Measurements from ENCODE around the gene APOL5. TPM values are rescaled to one million over a fixed set of nuclear protein-coding genes. Genes with fewer than 3 reads are reported as not detected.

The APOL5 gene
- total and polyA plus RNA-seq, 7 experiments from 2014 or later = not detected

DNA sequence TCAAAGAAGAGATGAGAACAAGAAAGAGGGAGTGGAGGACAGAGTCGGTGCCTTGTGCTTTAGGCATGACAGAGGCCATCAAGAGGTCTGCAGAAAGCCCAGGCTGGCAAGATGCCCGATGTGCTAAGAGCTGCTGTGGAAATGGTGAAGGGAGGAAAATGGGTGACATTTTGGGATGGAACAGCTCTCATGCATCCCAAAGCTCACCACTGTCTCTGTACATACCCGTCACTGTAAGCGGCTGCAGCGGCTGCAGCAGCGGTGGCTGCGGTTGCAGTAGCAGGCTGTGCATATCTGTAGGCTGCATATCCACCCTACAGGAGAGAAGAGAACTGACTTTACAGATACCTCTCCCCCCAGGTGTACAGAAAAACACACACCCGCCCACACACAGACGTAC lies 28.6 kb downstream of the APOL5 start:
- intact Hi-C loops (cut with micrococcal nuclease) = no loop called here

DNA sequence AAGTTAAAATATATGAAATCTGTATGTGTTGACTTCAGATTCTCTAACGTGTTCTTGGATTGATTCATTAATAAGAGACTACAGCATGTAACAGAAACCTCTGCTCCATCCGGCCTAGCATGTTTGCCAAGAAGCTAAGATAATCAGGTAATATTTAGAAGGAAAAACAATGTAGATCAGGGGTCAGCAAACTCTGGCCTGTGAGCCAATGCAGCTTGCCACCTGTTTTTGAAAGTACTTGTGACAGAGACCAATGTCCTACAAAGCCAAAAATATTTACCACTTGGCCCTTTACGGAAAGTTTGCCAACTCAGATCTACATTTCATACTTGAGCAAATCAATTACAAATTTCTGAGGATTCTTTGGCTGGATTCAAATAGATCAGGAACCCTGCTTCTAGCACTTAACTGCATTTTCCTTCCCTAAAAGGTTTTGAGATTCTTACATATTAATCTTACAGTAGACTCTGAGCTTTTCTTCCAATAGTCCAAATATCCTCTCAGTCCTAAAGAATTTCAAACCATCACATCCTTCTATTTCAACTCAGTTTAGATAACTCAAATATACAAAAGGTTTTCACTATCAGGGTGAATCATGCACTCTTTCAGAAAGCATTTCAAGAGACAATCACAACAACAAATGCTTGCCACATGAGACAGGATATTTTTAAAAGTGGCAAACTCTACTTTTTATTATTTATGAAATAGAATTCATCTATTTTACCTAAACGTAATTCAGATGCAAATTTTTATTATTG lies 29.5 kb downstream of the APOL5 start:
- no peak overlapping the region for H3K27ac ChIP-seq (ENCODE audit: low read depth, low read length)
- H3K9me3 ChIP-seq (ENCODE audit: control insufficient read depth in 2 of 3, low read length in 3 of 3) = no peaks in the 10 kb centered on the region
- intact Hi-C loops (cut with micrococcal nuclease) = no loop called here
- DNase-seq (no peak), ATAC-seq (no peak)
- H3K4me1 ChIP-seq (ENCODE audit: control insufficient read depth in 2 of 2, insufficient read depth in 2 of 2, low read length in 2 of 2) = no peaks in the 10 kb centered on the region
- Mint-ChIP-seq H3K9me3 (no peaks in the 10 kb centered on the region), H3K4me3 (no peak overlapping the region), H3K36me3 (peaks cover 0 to 4% (median 0%) of the 10 kb centered on the region in 5 donors), H3K4me1 (peaks cover 0 to under 1% (median 0%) of the 10 kb centered on the region in 7 donors), H3K27ac (no peak overlapping the region), H3K27me3 (no peaks in the 10 kb centered on the region)
- ChIA-PET CTCF (no interaction called here), POLR2A (no interaction called here)
- H3K27me3 ChIP-seq (ENCODE audit: control insufficient read depth in 2 of 2, insufficient read depth in 2 of 2, low read length in 2 of 2) = no peaks in the 10 kb centered on the region
- H3K36me3 ChIP-seq (ENCODE audit: control insufficient read depth in 2 of 3, insufficient read depth in 3 of 3, low read length in 3 of 3) = no peaks in the 10 kb centered on the region
- H3K4me3 ChIP-seq (ENCODE audit: low read length) = no peak overlapping the region

More for the DNA sequence above, 28.6 kb downstream of the APOL5 start:
- no peak for DNase-seq
- ATAC-seq = no peak
- Mint-ChIP-seq H3K4me1 (no peaks in the 10 kb centered on the region), H3K27ac (no peak overlapping the region), H3K9me3 (no peaks in the 10 kb centered on the region), H3K27me3 (no peaks in the 10 kb centered on the region), H3K4me3 (no peak overlapping the region), H3K36me3 (peaks cover 0 to 3% (median 0%) of the 10 kb centered on the region in 5 donors)
- H3K9me3 ChIP-seq (ENCODE audit: control insufficient read depth in 2 of 3, low read length in 3 of 3) = no peaks in the 10 kb centered on the region
- POLR2A ChIA-PET = no interaction called here
- no peaks in the 10 kb centered on the region for H3K4me1 ChIP-seq (ENCODE audit: control insufficient read depth in 2 of 2, insufficient read depth in 2 of 2, low read length in 2 of 2)
- no peak overlapping the region for H3K27ac ChIP-seq (ENCODE audit: low read depth, low read length)
- H3K27me3 ChIP-seq (ENCODE audit: control insufficient read depth in 2 of 2, insufficient read depth in 2 of 2, low read length in 2 of 2) = no peaks in the 10 kb centered on the region
- CTCF ChIA-PET = no interaction called here
- no peak overlapping the region for H3K4me3 ChIP-seq (ENCODE audit: low read length)
- no peaks in the 10 kb centered on the region for H3K36me3 ChIP-seq (ENCODE audit: control insufficient read depth in 2 of 3, insufficient read depth in 3 of 3, low read length in 3 of 3)

DNA sequence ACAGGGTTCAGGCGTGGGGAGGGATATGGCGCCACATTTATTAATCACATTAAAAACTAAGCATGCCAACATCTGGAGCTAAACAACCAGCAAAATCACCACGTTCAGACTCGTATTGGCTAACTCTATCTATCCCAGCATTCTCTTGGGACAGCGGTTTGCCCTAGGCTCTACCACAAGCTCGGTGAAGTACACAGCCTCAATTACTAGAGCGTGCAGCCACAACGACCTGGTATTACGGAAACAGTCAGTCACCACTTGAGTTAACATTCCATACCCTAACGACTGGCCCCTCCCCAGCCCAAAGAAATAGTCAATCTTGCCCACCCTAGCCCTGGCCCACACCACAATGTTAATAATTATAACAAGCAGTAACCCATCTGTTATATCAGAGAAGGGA lies 32.1 kb downstream of the APOL5 start:
- CTCF ChIA-PET = no interaction called here
- no peaks in the 10 kb centered on the region for H3K4me1 ChIP-seq (ENCODE audit: control insufficient read depth in 2 of 2, insufficient read depth in 2 of 2, low read length in 2 of 2)
- H3K27ac ChIP-seq (ENCODE audit: low read depth, low read length) = no peak overlapping the region
- Mint-ChIP-seq H3K9me3 (no peaks in the 10 kb centered on the region), H3K27ac (no peak overlapping the region), H3K4me1 (peaks cover 0 to 7% (median 5%) of the 10 kb centered on the region in 7 donors), H3K4me3 (no peak overlapping the region), H3K27me3 (no peaks in the 10 kb centered on the region), H3K36me3 (peaks cover 0 to 4% (median 0%) of the 10 kb centered on the region in 5 donors)
- POLR2A ChIA-PET = no interaction called here
- no peaks in the 10 kb centered on the region for H3K9me3 ChIP-seq (ENCODE audit: control insufficient read depth in 2 of 3, low read length in 3 of 3)
- DNase-seq (no peak), ATAC-seq (no peak)
- no peaks in the 10 kb centered on the region for H3K27me3 ChIP-seq (ENCODE audit: control insufficient read depth in 2 of 2, insufficient read depth in 2 of 2, low read length in 2 of 2)
- no peak overlapping the region for H3K4me3 ChIP-seq (ENCODE audit: low read length)
- intact Hi-C loops (cut with micrococcal nuclease) = no loop called here
- no peaks in the 10 kb centered on the region for H3K36me3 ChIP-seq (ENCODE audit: control insufficient read depth in 2 of 3, insufficient read depth in 3 of 3, low read length in 3 of 3)

DNA sequence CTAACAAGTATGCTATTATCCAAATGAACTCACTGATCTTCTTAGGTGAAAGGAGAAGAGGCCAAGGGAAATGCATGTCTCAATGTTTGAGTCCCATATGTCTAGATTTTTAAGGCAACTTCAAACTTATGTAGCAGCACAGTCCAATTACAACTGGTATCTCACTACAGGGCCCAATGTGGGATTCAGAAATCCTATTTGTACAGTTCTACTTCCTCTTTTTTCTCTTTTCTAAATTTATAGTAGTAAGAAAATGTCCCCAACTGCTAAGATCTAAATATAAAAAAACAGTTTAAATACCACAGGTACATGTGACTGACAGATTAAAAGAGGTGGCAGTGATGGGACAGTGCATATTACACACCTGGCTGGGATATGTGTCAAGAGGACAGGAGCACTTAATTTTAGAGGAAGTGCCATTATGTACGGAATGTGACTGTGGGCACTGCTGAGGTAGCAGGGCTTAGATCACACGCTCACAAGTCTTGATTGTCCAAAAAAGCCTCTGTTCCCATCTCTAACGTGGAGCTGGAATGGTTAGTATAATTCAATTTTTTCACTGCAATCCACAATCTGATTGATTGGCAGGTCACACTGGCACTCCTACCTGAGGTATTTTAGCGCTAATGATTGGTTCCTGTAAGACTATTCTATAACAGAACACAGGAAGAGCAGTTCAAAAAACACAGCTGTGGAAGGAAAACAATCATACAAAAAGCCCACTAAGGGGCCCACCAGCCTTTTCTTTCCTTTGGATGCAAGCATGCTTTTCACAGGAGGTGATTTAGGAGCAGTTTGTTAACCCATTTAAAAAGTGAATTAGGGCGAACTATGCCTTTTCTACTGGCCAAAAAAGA lies 34.6 kb downstream of the APOL5 start:
- DNase-seq (no peak), ATAC-seq (no peak)
- H3K9me3 ChIP-seq (ENCODE audit: control insufficient read depth in 2 of 3, low read length in 3 of 3) = no peaks in the 10 kb centered on the region
- CTCF ChIA-PET = no interaction called here
- H3K36me3 ChIP-seq (ENCODE audit: control insufficient read depth in 2 of 3, insufficient read depth in 3 of 3, low read length in 3 of 3) = no peaks in the 10 kb centered on the region
- Mint-ChIP-seq H3K27ac (peak overlapping the region in 2 of 9 donors; percentile 2 to 19), H3K9me3 (no peaks in the 10 kb centered on the region), H3K36me3 (peaks cover 0 to 4% (median 0%) of the 10 kb centered on the region in 5 donors), H3K4me1 (peaks cover 0 to 7% (median 5%) of the 10 kb centered on the region in 7 donors), H3K4me3 (peak overlapping the region in 1 of 10 donors; percentile 58), H3K27me3 (no peaks in the 10 kb centered on the region)
- intact Hi-C loops (cut with micrococcal nuclease) = no loop called here
- H3K27me3 ChIP-seq (ENCODE audit: control insufficient read depth in 2 of 2, insufficient read depth in 2 of 2, low read length in 2 of 2) = no peaks in the 10 kb centered on the region
- no peak overlapping the region for H3K4me3 ChIP-seq (ENCODE audit: low read length)
- POLR2A ChIA-PET = interaction anchor here (0.6 to 0.7 kb wide), 2 partner anchors 135 to 455 kb away, joined by 3 to 4 read pairs; partner anchors contain the start of gene MB
- H3K27ac ChIP-seq (ENCODE audit: low read depth, low read length) = no peak overlapping the region
- no peaks in the 10 kb centered on the region for H3K4me1 ChIP-seq (ENCODE audit: control insufficient read depth in 2 of 2, insufficient read depth in 2 of 2, low read length in 2 of 2)

DNA sequence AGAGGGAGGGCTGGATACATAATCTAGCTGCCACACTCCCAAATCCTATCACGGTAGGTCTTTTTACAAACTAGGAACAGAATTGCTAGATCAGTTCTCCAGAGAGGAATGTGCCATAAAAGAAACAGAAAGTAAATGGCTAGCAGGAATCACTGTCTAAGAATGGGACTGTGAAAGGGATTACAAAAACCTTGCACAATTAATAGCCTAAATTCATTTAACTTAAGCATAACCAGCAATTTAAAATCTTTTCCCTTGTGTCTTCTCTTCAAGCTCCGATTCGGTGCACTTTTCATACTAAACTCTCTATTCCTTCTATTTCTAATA lies 35.2 kb downstream of the APOL5 start:
- Histone ChIP-seq H3K4me3 (ENCODE audit: low read length) (no peak overlapping the region), H3K27me3 (ENCODE audit: control insufficient read depth in 2 of 2, insufficient read depth in 2 of 2, low read length in 2 of 2) (no peaks in the 10 kb centered on the region), H3K9me3 (ENCODE audit: control insufficient read depth in 2 of 3, low read length in 3 of 3) (no peaks in the 10 kb centered on the region), H3K27ac (ENCODE audit: low read depth, low read length) (no peak overlapping the region), H3K4me1 (ENCODE audit: control insufficient read depth in 2 of 2, insufficient read depth in 2 of 2, low read length in 2 of 2) (no peaks in the 10 kb centered on the region), H3K36me3 (ENCODE audit: control insufficient read depth in 2 of 3, insufficient read depth in 3 of 3, low read length in 3 of 3) (no peaks in the 10 kb centered on the region)
- DNase-seq (no peak), ATAC-seq (no peak)
- no peaks in the 10 kb centered on the region for H3K27me3 Mint-ChIP-seq
- H3K9me3 Mint-ChIP-seq = no peaks in the 10 kb centered on the region
- H3K4me3 Mint-ChIP-seq = no peak overlapping the region
- intact Hi-C loops (cut with micrococcal nuclease) = no loop called here
- peaks cover 0 to 4% (median 0%) of the 10 kb centered on the region in 5 donors for H3K36me3 Mint-ChIP-seq
- ChIA-PET POLR2A (interaction anchor here (0.6 kb wide), 1 partner anchor 456 kb away, joined by 3 read pairs; no protein-coding TSS in a partner anchor), CTCF (no interaction called here)
- no peak overlapping the region for H3K27ac Mint-ChIP-seq
- H3K4me1 Mint-ChIP-seq = peaks cover 0 to 7% (median 5%) of the 10 kb centered on the region in 7 donors

DNA sequence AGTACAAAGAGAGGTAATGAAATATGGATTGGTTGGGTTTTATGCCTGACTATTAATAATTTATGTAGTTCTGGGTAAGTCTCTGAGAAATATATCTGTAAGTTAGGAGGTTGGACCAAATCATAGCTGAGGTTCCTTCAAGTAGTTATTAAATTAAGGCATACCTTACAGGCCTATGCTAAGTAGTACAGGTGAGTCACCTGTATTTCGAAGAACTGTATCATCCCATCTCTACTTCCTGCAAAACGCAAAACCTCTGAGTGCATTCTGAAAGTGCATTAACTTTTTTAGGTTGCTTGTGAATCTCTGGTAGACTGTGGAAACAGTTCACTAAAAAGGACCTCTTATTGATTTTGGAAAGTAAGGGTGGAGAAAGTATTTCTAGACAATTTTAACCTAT lies 37.1 kb downstream of the APOL5 start:
- no peaks in the 10 kb centered on the region for H3K9me3 ChIP-seq (ENCODE audit: control insufficient read depth in 2 of 3, low read length in 3 of 3)
- Mint-ChIP-seq H3K36me3 (peaks cover 0 to 4% (median 0%) of the 10 kb centered on the region in 5 donors), H3K27ac (no peak overlapping the region), H3K9me3 (no peaks in the 10 kb centered on the region), H3K4me1 (peaks cover 0 to 7% (median 5%) of the 10 kb centered on the region in 7 donors), H3K27me3 (no peaks in the 10 kb centered on the region), H3K4me3 (no peak overlapping the region)
- intact Hi-C loops (cut with micrococcal nuclease) = no loop called here
- DNase-seq = no peak
- no peaks in the 10 kb centered on the region for H3K36me3 ChIP-seq (ENCODE audit: control insufficient read depth in 2 of 3, insufficient read depth in 3 of 3, low read length in 3 of 3)
- ATAC-seq = no peak
- no peak overlapping the region for H3K27ac ChIP-seq (ENCODE audit: low read depth, low read length)
- CTCF ChIA-PET = interaction anchor here (0.8 kb wide), 1 partner anchor 325 kb away, joined by 3 read pairs; no protein-coding TSS in a partner anchor
- POLR2A ChIA-PET = interaction anchor here (0.7 kb wide), 1 partner anchor 107 kb away, joined by 4 read pairs; the partner anchor contains the start of gene APOL6
- no peaks in the 10 kb centered on the region for H3K4me1 ChIP-seq (ENCODE audit: control insufficient read depth in 2 of 2, insufficient read depth in 2 of 2, low read length in 2 of 2)
- no peak overlapping the region for H3K4me3 ChIP-seq (ENCODE audit: low read length)
- no peaks in the 10 kb centered on the region for H3K27me3 ChIP-seq (ENCODE audit: control insufficient read depth in 2 of 2, insufficient read depth in 2 of 2, low read length in 2 of 2)

All from naive thymus-derived CD4-positive, alpha-beta T cell (primary cell).